ENCODE data around the gene LYST.
"Not testable (repeated sequence)": the region's sequence is repeated elsewhere in the genome, so short reads cannot be mapped to it uniquely, and the experiment has no call there.

DNA sequence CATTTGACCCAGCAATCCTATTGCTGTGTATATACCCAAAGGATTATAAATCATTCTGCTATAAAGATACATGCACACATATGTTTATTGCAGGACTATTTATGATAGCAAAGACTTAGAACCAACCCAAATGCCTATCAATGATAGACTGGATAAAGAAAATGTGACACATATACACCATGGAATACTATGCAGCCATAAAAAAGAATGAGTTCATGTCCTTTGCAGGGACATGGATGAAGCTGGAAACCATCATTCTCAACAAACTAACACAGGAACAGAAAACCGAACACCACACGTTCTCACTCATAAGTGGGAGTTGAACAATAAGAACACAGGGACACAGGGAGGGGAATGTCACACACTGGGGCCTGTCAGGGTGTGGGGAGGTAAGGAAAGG, 37.1 kb upstream of the LYST start:
- not testable (repeated sequence) for TF ChIP-seq CTCF, POLR2A, POLR2AphosphoS5 (IDR thresholded peaks at IDR 0.05)
